ENCODE measurements around the gene MTA1.

MTA1 gene

GRCh38 chr14:105461903-105462302, 42.3 kb downstream of the MTA1 start:
- Histone ChIP-seq H3K36me3 (peaks cover 30 to 87% (median 75%) of the 10 kb centered on the region in 3 donors), H3K27me3 (no peaks in the 10 kb centered on the region), H3K27ac (no peak overlapping the region), H3K9me3 (no peaks in the 10 kb centered on the region), H3K4me3 (no peak overlapping the region), H3K4me1 (peaks cover 0 to 19% (median 8%) of the 10 kb centered on the region in 4 donors)
- DNase-seq, result no peak
- intact Hi-C loops (cut with DNase I; ENCODE audit: low total_unique reads), result no loop called here
- TF ChIP-seq CTCF (IDR thresholded peaks at IDR 0.05), result no peak

- Histone ChIP-seq H3K9me3 (no peaks in the 10 kb centered on the region), H3K27ac (no peak overlapping the region), H3K27me3 (no peaks in the 10 kb centered on the region), H3K4me3 (no peak overlapping the region), H3K36me3 (peaks cover 30 to 77% (median 68%) of the 10 kb centered on the region in 3 donors), H3K4me1 (peaks cover 0 to 45% (median 27%) of the 10 kb centered on the region in 4 donors)
- TF ChIP-seq CTCF (IDR thresholded peaks at IDR 0.05), result no peak
- DNase-seq, result no peak
- intact Hi-C loops (cut with DNase I; ENCODE audit: low total_unique reads), result no loop called here
These were observed 44.9 kb downstream of the MTA1 start for GRCh38 chr14:105464501-105464900.

GRCh38 chr14:105465209-105466031, 45.8 kb downstream of the MTA1 start:
- Histone ChIP-seq H3K27ac (peak overlapping the region; percentile 13 to 97), H3K4me3 (no peak overlapping the region), H3K9me3 (no peaks in the 10 kb centered on the region), H3K4me1 (peaks cover 0 to 54% (median 32%) of the 10 kb centered on the region in 4 donors), H3K27me3 (no peaks in the 10 kb centered on the region), H3K36me3 (peaks cover 28 to 80% (median 71%) of the 10 kb centered on the region in 3 donors)
- DNase-seq, result no peak
- intact Hi-C loops (cut with DNase I; ENCODE audit: low total_unique reads), result no loop called here
- no peak for TF ChIP-seq CTCF (IDR thresholded peaks at IDR 0.05)

- H3K27ac ChIP-seq, result peak overlapping the region; percentile 97 to 98
These were observed 47.1 kb downstream of the MTA1 start for GRCh38 chr14:105466531-105467248.

More at GRCh38 chr14:105466531-105467248, 47.1 kb downstream of the MTA1 start:
- intact Hi-C loops (cut with DNase I; ENCODE audit: low total_unique reads), result no loop called here
- Histone ChIP-seq H3K4me1 (peaks cover 0 to 67% (median 45%) of the 10 kb centered on the region in 4 donors), H3K36me3 (peaks cover 17 to 68% (median 58%) of the 10 kb centered on the region in 3 donors), H3K27me3 (no peaks in the 10 kb centered on the region), H3K9me3 (no peaks in the 10 kb centered on the region), H3K4me3 (no peak overlapping the region)
- DNase-seq, result no peak
- TF ChIP-seq CTCF (IDR thresholded peaks at IDR 0.05), result no peak
